CD4-positive, alpha-beta T cell treated with Interleukin-2 at 100 ng/mL for 4 hours (primary cell): Measurements from ENCODE around the gene RIN3.

Source experiments
- DNase-seq: peaks from one replicate; pipeline ENCODE4 v3.0.0-alpha.2; 2020; ENCODE audit warnings: low spot score

Gene RIN3

DNA sequence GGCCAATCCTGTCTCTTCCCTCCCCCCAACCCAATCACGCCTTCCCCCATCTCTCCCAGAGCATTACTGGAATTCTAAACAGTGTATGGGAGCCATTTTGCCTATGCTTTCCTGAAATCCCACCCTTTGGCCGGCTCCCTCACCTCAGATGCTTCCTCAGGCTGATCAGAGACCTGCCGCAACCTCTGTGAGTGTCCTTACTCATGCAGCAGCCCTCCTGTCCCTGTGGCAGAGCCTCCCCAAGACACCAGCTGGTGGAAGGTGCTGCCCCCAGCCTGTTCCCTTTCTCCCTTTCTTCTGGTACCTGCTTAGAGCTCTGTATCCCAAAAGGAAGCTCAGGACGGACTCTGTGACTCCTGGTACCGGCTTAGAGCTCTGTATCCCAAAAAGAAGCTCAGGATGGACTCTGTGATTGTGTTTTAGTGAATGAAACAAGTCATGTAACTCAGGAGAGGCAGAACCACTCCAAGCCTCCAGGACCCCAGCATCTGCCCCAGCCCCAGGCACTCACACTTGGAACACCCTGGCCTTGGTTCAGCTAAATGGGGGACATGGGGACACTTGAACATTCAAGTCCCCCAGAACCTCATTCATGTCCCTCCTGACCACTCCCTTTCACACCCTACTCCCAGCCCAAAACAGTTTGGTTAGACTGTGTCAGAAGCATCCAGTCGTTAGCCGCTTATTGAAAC is 29.3 kb upstream of the RIN3 start:
- no peak for DNase-seq

DNA sequence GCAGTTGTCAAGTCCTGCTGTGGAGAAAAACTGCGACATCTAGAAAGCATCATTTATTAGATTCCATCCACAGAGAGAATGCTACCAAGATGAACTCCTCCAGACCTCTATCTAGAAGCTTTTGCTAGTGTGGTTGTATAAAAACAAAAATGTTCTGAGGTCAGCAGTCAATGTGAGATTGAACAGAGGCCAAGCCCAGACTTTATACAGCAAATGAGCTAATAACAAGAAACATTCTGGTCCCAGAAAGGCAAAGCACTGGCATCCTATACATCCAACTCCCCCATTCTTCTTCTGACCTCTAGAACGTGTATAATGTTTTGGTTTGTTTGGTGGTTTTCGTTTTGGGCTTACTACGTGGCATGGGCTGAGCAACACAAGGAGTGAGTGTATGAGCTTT is 26.7 kb upstream of the RIN3 start:
- no peak for DNase-seq

DNA sequence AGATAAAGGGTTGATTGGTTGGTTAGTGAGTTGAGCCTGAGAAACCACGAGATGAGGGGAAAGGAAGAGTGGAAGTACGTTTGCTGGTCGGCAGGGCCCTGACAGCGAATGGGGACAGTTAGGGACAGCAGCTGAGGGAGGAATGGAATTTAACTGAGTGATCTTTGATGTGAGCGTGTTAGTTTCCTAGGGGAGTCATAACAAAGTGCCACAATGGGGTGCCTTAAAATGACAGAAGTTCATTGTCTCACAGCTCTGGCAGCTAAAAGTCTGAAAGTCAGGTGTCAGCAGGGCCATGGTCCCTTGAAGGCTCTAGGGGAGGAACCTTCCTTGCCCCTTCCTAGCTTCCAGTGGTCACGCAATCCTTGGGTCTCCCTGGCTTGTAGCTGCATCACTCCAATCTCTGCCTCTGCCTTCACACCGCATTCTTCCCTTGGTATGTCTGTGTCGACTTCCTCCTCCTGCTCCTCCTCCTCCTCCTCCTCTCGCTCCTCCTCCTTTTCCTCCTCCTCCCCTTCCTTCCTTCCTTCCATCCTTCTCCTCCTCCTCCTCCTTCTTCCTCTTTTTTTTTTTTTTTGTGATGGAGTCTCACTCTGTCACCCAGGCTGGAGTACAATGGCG is 26.0 kb upstream of the RIN3 start:
- no peak for DNase-seq

DNA sequence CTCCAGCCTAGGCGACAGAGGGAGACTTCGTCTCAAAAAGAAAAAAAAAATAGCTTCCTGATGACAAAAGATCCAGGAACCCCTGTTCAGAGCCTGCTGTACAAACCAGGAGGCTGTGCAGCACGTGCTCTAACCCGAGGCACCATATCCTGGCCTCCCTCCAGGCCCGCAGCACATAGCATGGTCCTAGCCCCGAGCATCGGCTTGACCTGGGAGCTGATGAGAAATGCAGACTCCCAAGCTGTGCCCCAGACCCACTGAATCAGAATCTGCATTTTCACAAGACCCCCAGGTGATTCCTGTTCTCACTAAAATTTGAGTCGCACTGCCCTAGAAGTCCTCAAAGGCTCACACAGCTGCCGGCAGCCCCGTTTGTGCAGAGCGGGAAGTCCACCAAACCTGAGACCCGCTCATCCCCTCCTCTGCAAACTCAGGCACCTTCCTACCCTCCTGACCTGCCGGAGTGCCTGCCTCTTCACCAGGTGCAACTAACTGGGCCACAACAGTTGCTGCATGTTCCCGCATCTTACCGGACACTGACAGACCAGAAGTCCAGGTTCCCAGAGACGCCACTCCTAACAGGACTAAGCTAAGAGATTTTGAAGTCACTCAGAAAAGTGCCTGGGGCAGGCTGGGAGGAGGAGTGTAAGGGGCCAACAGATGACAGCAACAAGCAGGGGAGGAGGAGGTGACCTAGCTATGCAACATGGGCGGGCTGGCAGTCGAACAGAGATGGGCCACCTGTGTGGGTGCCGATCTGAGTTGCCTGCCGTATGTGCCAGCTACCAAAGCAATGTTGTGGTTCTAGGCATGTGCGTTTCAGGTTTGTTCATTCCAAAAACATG is 24.0 kb upstream of the RIN3 start:
- DNase-seq, result no peak

DNA sequence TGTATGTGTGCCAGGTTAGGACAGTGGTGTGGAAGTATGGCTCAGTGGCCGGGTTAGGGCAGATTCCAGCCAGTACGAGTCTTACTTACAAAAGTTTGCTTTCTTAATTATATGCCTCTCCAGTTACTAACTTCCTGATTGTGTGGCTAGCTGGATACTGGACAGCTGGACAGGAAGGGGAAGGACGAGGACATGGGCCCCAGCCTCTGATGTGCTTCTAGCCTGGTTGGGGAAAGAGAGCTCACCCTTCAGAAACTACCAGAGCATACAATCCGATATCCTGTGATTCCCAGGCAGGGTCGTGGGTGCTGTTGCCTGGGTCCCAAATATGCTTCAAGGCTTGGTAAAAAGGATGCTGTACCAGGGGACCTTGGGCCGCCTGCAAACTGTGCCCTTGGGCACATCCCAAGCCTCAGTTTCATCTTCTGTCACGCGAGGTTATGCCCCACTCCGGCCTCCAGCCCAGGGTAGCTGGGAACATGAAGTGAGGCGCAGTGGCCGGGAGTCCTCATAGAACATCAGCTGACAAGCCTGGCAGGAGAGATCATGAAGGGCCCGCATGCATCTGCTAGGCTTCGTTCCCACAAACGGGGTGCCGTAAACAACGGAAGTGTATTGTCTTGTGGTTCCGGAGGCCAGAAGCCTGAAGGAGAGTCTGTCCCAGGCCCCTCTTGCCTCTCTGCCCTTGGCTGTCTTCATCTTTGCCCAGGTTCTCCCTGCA is 23.2 kb upstream of the RIN3 start:
- DNase-seq, result no peak

DNA sequence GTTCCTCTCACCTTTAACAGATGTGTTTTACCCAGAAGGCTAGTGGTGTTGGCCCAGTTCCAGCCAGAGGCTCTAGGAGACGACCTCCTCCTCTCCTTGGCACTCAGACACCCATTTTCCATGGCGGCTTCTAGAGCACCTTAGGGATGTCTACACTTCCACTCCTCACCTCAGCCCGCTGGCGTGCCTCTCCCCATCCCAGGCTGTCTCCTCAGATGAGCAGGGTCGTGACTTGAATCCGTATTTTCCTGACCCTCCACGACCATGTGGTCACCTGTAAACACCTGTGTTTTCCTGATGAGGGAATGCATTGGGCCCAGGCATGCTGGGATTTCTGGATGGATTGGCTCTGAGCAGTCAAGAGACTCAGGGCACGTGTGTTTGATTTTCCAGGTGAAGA is 21.8 kb upstream of the RIN3 start:
- DNase-seq, result no peak

DNA sequence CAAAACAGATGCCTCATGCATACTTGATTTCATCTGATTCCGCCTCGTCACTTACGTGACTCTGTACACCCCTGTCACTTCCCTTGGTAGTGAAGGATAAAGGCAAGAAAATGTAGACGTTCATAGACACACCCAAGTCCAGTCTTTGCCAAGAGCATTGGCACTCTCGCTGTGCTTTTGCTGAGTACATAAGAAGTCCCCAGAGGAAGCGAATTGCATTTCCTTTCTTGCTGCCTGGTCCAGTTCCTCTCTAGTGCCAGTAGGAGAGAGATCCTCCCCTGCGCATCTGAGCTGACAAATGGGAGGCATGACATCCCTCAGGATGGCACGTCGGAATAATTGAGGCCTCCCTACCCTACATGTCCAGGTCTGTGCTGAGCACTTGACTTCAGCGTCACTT is 21.3 kb upstream of the RIN3 start:
- no peak for DNase-seq

DNA sequence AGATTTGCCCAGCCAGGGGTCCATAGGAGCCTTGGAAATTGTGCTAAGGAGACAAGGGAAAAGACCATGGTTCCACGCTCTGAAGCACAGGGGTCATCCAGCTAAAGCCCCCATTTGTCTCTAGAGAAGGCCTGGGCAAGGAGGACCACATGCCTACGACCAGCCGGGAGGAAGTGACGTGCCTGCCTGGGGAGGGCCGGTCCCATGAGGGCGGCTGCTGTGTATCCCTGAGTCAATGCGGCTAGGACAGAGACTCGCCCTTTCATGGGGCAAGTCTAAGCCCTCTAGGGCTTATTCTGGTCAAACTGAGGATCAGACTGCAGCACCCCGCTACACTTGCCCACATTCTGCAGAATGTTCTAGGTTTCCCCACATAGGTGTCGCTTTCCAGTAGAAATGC is 20.6 kb upstream of the RIN3 start:
- DNase-seq, result no peak

DNA sequence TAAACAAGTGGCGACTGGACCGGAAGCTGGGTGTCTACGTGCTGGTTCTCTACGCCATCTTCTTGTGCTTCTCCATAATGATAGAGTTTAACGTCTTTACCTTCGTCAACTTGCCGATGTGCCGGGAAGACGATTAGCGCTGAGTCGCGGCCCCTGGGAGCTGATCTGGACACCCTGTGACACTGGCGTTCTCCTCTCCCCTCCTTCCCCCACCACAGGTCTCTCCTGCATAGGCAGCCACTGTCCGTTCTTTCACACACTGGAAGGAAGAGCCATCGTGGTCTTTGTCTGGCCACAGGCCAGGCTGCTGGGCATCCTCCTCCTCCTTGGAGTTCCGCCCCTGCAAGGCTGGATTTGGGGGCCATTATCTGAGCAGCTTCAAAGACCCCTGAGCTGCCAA is 20.1 kb upstream of the RIN3 start:
- no peak for DNase-seq

DNA sequence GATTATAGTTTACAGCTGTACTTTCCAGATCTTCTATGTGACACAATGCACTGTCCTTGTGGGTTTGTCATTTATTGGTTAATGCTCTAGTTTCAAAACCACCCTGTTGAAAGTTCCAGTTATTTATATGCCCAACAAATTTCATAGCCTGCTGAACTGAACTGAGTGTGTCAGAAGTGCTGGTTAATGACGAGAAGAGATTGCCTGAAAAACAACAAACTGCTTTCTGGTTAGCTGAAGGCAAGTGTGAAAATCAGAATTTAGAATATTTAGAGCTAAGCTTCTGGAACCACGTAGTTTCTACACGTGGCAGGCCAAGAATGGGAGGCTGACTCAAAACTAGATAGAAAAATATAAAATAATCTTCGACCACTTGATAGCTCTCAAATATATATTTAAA is 19.1 kb upstream of the RIN3 start:
- no peak for DNase-seq

DNA sequence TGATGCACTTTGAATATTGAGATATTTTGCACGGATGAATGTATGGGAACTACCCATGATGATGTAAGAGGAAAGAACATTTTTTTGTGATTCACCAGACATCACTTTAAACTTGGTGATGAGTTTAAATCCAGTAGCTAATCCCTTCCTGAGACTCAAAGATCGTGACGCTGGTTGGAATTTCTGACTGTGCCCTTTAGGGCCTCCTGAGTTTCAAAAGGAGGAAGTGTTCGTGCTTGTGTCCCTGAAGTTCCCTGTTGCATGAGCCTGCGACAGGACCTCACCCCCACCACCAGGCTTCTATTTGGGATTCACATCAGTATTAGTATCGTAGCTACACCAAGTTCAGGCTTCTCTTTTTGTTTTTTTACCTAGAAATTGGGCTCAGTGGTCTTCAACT is 18.6 kb upstream of the RIN3 start:
- DNase-seq, result no peak

DNA sequence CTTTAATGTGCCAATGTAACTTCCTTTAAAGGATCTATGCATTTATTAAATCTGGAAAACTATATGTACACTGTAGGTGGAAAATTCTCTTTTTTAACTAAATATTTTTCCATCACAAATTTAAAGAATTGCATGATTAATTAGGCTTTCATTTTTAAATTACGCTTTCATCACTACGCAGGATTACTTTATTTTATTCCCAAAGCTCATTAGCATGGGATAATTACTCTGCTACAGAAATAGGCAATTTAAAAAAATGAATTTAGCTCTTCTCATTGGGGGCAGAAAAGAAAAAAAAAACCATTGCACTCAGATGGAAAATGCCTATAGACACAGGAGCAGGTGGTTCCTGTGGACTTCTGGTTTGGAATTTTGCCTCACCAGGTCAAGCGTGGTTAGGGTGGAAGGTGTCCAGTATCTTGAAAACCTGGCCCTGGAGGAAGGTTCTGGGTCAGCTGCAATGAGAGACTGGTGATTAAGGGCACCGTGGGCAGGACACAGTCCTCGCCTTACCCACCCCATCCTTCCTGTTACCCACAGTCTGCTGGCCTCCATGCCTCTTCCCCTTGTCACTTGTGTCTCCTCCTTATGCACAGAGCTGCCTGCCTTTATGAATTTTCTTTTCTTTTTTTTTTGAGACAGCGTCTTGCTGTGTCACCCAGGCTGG is 17.3 kb upstream of the RIN3 start:
- DNase-seq, result no peak

DNA sequence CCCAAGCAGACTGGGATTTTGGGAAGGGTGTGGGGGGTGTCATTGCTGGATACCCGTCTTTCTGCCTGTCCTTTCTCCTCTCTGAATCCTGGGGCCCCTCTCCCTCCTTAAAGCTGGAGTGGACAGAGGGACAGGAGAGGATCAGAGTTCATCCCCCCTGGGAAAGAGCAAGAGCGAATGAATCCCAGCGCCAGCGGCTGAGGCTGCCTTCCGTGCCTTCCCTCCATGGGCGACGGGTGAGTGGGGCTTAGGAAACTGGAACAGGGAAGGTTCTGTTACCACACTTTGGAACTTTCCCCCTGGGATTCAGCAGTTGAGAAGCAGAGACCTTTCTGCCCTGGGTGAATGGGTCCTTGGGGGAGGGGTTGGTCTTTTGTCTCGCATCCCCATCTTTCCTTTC is 16.2 kb upstream of the RIN3 start:
- no peak for DNase-seq

DNA sequence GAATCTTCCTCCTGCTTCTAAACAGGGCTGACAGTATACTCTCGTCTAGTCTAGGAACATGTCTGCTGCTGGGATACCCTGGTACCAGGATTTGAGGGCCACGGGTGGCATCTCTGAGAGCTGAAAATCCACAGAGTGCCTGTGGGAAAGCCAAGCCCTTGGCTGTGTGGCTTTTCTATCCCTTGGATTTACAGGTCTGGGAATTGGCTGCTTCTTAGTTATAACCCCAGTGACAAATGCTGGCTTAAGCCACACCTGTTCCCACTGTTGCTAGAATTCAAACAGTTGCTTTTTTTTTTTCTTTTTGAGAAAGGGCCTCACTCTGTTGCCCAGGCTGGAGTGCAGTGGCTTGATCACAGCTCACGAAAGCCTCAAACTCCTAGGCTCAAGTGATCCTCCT is 14.3 kb upstream of the RIN3 start:
- DNase-seq, result no peak

DNA sequence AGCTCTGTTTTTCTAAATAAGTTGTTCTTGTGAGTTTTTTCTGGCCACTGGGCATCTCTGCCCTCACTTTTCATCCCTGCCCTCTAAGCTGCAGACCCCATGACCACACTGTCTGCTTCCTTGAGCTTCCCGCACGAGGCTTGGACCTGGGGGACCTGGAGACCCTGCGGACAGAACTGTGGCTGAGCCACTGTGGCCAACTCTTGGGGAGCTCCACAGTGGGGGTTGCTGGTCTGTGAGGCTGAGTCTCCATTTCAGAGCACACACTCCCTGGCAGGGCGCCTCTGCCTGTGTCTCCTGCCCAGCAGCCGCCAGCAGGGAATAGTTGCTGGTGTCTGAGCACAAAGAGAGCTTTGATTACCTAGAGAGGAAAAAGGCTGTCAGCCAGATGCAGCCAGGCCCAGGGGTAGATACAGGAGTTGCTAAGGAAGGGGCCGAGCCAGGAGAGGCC is 13.1 kb upstream of the RIN3 start:
- no peak for DNase-seq

DNA sequence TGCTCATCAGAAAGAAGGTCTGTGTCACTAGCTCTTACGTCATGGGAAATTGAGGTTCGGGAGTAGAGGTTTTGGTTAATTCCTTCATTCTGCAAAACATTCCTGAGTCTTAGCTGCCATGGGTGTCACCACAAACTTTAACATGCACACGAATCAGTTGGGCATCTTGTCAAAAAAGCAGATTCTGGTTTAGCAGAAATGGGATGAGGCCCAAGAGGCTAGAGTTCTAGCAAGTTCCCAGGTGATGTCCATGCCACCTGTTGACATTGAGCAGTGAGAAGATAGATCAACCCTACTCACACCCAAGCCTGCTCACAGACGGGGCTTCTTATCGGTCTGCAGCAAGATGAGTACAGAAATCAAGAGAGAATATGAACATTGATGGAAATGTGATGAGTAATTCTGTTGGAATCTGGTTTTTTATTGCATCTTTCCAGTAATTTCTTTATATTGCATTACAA is 11.7 kb upstream of the RIN3 start:
- no peak for DNase-seq

DNA sequence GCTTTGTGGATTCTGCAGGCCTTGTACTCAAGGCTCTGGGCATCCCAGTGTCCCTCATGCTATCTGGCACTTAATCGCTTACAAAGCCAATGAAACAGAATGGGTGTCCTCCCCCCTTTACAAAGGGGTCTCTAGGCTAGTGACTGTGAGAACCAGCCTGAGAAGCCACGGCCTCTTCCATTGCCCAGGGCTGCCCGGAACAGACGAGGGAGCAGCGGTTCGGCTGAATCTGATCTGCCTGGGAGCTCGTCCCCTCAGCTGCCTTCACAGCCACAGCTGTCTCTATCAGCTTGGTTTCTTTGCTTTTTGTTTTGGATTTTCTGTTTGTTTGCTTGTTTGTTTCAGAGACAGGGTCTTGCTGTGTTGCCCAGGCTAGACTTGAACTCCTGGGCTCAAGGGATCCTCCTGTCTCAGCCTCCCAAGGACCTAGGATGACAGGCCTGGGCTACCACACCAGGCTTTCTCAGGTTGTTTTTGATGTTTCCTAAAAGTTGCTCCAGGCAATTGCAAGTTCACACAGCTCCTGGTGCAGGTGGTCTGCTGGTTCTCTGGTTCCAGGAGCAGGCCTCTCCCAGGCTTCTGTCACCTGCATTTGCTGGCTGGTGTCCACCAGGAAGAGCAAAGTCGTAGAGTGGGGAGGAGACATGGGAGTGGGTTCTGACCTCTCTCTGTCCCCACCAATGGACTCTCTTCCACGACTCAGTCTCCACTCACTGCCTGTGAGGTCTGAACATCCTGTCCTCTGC is 10.9 kb upstream of the RIN3 start:
- no peak for DNase-seq

DNA sequence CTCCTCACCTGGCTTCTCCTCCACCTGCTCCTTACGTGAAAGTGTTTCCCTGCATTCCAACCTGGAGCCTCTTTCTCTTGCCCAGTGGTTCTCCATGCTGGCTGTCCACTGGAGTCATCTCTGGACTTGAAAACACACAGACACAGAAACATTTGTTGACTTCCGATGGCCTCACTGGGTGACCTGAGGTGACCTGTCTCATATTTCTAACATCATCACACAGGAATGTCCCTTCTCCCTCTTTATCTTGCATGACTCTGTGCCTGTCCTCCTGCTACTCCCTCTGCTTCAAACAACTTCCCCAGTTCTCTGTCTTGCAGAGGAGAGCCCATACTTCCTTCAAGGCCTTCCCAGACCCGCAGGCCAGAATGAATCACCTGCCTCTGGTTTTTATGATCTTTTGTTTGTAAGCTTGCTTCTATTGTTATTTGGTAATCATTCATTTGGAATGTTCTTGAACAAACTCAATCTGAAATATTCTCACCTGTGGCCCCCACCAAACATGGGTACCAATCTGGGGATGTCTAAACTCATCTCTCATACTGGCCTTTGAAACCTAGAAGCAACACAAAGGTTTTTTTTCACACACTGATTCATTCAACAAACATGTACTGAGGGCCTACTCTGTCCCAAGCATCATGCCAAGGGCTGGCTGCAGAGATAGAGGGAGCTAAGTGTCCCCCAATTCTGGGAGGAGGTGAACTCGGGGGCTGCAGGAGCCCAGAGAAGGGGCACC is 9.7 kb upstream of the RIN3 start:
- no peak for DNase-seq

DNA sequence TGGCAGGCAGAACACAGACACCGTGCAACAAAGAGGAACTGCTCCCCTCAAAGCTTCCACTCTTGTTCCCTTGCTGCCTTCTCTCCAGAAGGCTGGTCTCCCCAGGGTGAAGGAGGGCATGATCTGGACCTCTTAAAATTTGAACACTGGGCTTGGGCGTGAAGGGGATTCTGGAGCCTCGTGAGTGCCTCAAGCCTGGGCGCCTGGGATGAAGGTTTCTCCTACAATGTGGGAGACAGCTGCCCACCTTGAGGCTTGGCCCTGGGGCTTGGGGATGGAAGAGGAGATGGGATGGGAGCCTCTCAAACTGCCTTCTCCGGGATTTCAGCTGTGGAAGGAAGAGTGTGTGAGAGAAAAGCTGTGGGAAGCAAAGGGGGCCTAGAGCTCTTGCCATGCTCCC is 7.8 kb upstream of the RIN3 start:
- DNase-seq, result no peak

DNA sequence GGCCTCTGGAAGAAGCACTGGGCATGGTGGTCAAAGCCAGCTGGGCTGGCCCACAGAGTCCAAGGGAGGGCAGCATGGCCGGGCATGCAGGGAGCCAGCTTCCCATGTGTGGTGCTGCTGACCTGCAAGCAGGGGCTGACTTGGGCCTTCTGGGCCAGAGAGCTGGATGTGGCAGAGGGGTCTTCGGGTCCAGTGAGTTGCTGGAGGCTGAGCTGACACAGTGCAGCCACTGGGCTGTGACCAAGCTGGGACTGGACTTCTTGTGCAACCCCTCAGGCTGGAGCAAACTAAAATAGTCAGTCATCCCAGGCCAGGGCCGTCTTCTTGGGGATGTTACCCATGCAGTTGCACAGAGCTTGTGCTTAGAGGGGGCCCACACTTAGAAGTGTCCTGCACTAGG is 7.3 kb upstream of the RIN3 start:
- DNase-seq, result no peak
